BJ (cell line): ENCODE measurements around the gene ISCU. TPM values are rescaled to one million over a fixed set of nuclear protein-coding genes. Genes with fewer than 3 reads are reported as not detected.

Source experiments
- CTCF ChIA-PET: fragments of 350-600 bp; formaldehyde crosslinking; extraction: SDS; loops from one replicate; lab custom pipeline; 2021; ENCODE audit warnings: antibody characterized with exemption, inconsistent platforms; lab: Yijun Ruan, JAX
- POLR2A ChIA-PET: fragments of 300-600 bp; sonication (Branson Sonifier 250); formaldehyde crosslinking; extraction: SDS; loops from one replicate; lab custom pipeline; 2021; ENCODE audit warnings: antibody characterized with exemption; lab: Charles Lee
- DNase-seq: peaks from one replicate; pipeline ENCODE4 v3.0.0-alpha.2; 2011; ENCODE audit warnings: low read depth
- H3K27me3 ChIP-seq: 2 replicates; pipeline ENCODE4 v1.6.0; 2011; ENCODE audit warnings: low read length; ENCODE audit not compliant: control insufficient read depth, insufficient read depth
- H3K36me3 ChIP-seq: 2 replicates; pipeline ENCODE4 v1.5.1; 2011; ENCODE audit warnings: low read length; ENCODE audit not compliant: control insufficient read depth, insufficient read depth
- H3K4me3 ChIP-seq: 2 replicates; pipeline ENCODE4 v1.5.1; 2011; ENCODE audit warnings: low read depth, mild to moderate bottlenecking, control low read depth, low read length
- CTCF ChIP-seq: IDR thresholded peaks from 2 replicates; pipeline ENCODE4 v1.5.1; 2011; ENCODE audit warnings: low read depth, mild to moderate bottlenecking, control low read depth, inconsistent platforms, low read length, moderate library complexity; ENCODE audit not compliant: insufficient read depth
- polyA plus RNA-seq: library from polyadenylated mRNA; depleted of rRNA; stranded (reverse); fragments of >200 nt; gene quantifications from 2 replicates; pipeline ENCODE4 v1.2.3, GENCODE V29; 2011

The ISCU gene
- polyA plus RNA-seq, 1 experiment: 125 TPM

DNA sequence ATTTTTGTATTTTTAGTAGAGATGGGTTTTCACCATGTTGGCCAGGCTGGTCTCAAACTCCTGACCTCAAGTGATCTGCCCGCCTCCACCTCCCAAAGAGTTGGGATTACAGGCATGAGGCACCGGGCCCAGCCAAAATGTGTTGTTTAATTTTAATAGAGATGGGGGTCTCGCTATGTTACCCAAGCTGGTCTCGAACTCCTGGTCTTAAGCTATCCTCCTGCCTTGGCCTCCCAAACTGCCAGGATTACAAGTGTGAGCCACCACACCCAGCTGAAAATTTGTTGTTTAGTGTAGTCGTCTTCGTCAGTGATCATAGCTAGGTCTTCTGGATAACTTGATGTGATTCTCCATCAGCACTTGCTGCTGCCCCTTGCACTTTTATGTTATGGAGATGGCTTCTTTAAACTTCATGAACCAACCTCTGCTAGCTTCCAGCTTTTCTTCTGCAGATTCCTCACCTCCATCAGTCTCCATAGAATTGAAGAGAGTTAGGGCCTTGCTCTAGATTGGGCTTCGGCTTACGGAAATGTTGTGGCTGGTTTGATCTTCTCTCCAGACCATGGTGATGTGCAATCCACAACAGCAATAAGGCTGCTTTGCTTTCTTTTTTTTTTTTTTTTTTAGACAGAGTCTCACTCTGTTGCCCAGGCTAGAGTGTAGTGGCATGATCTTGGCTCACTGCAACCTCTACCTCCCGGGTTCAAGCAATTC, 13.0 kb downstream of the ISCU start:
- no peaks in the 10 kb centered on the region for H3K36me3 ChIP-seq
- no peak for DNase-seq
- no peaks in the 10 kb centered on the region; the same call in 1 of the 2 replicates for H3K27me3 ChIP-seq
- no peak for TF ChIP-seq CTCF
- POLR2A ChIA-PET: no interaction called here
- CTCF ChIA-PET: interaction anchor here (19.7 kb wide), 1 partner anchor 43 kb away, joined by 460 read pairs; no protein-coding TSS in a partner anchor
- no peak overlapping the region for H3K4me3 ChIP-seq

GRCh38 chr12:108576660-108577234, 14.4 kb downstream of the ISCU start:
- no peak for TF ChIP-seq CTCF
- ChIA-PET CTCF (interaction anchor here (0.7 to 19.7 kb wide), 5 partner anchors 10 to 516 kb away, joined by 3 to 460 read pairs (median 5); partner anchors contain the start of gene ALKBH2), POLR2A (no interaction called here)
- DNase-seq: no peak
- no peak overlapping the region for H3K4me3 ChIP-seq
- H3K36me3 ChIP-seq: no peaks in the 10 kb centered on the region
- H3K27me3 ChIP-seq: no peaks in the 10 kb centered on the region; the same call in 1 of the 2 replicates

- CTCF ChIA-PET: interaction anchor here (0.7 to 19.7 kb wide), 4 partner anchors 11 to 513 kb away, joined by 5 to 460 read pairs (median 6); no protein-coding TSS in a partner anchor
Observed at GRCh38 chr12:108577458-108577857, 15.1 kb downstream of the ISCU start.

GRCh38 chr12:108578264-108578663, 15.9 kb downstream of the ISCU start:
- H3K36me3 ChIP-seq: no peaks in the 10 kb centered on the region
- no peak for DNase-seq
- ChIA-PET CTCF (interaction anchor here (1.7 to 19.7 kb wide), 2 partner anchors 33 to 40 kb away, joined by 5 to 460 read pairs; no protein-coding TSS in a partner anchor), POLR2A (no interaction called here)
- no peak for TF ChIP-seq CTCF
- H3K4me3 ChIP-seq: no peak overlapping the region
- no peaks in the 10 kb centered on the region; the same call in 1 of the 2 replicates for H3K27me3 ChIP-seq

More at GRCh38 chr12:108577458-108577857, 15.1 kb downstream of the ISCU start:
- Histone ChIP-seq H3K27me3 (no peaks in the 10 kb centered on the region; the same call in 1 of the 2 replicates), H3K36me3 (no peaks in the 10 kb centered on the region), H3K4me3 (no peak overlapping the region)
- no peak for TF ChIP-seq CTCF
- no peak for DNase-seq
- POLR2A ChIA-PET: interaction anchor here (0.6 kb wide), 1 partner anchor 231 kb away, joined by 26 read pairs; no protein-coding TSS in a partner anchor

- POLR2A ChIA-PET: no interaction called here
Observed at GRCh38 chr12:108578813-108579212, 16.4 kb downstream of the ISCU start.

More at GRCh38 chr12:108578813-108579212, 16.4 kb downstream of the ISCU start:
- CTCF ChIA-PET: interaction anchor here (1.3 to 1.9 kb wide), 3 partner anchors 10 to 39 kb away, joined by 4 to 6 read pairs (median 5); no protein-coding TSS in a partner anchor
- DNase-seq: no peak
- Histone ChIP-seq H3K27me3 (no peaks in the 10 kb centered on the region; the same call in 1 of the 2 replicates), H3K4me3 (no peak overlapping the region), H3K36me3 (no peaks in the 10 kb centered on the region)
- no peak for TF ChIP-seq CTCF
